ENCODE data around the gene CHD1L. TPM values are rescaled to one million over a fixed set of nuclear protein-coding genes. Genes with fewer than 3 reads are reported as not detected.
A peak's percentile ranks its signal among the peaks of the same experiment; 100 is the strongest.

Gene CHD1L
- total and polyA plus RNA-seq, 2 of the 13 experiments (the other 11 are each of a cell fraction or from before 2014, with no cell fraction given): 74.3 to 111 TPM

DNA sequence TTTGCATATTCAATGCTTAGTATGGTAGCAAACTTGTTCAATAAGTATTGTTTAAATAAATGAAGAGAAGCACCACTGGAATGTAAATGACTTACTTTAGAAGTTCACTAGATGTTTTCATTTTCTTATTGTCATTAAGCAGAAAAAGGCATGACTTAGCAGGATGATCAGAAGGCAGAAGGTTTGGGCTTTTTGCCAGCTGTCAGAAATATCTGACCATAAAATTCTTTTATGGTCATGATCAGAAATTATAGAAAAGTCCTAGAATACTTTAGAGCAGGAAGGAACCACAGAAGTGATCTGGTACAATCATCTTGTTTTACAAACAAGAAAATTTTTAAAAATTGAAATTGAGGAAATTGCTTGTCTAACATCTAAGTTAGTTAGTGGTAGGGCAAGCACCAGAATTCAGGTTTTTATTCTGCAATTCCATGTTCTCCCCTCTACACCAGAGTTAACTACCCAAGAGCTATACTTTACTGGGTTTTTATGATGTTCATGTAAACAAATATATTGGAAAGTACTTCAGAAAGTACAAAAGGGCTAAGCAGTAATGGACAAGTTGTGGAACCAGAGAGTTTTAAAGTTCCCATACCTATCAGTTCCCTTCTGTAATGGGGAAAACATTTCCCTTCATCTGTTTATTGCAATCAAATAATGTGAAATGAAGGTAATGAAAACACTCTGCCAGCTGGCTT is 27.5 kb upstream of the CHD1L start:
- FAIRE-seq (no peak), DNase-seq (ENCODE audit: low spot score) (no peak), ATAC-seq (peak; percentile 48)
- Histone ChIP-seq H2AFZ (ENCODE audit: low read length) (no peak overlapping the region), H3K36me3 (replicated peaks in 1 of 2; ENCODE audit: control insufficient read depth in 1 of 2, insufficient read depth in 2 of 2, low read length in 2 of 2) (peaks cover 9 to 40% of the 10 kb centered on the region in 2 experiments), H3K9me3 (ENCODE audit: low read length) (no peaks in the 10 kb centered on the region), H3K4me3 (replicated peaks in 1 of 3; ENCODE audit: insufficient read depth in 1 of 3, low read depth in 2 of 3, low read length in 3 of 3) (no peak overlapping the region), H3K4me2 (ENCODE audit: low read depth, low read length) (peak overlapping the region; percentile 47), H3K27me3 (ENCODE audit: control insufficient read depth in 1 of 2, insufficient read depth in 2 of 2, low read length in 2 of 2) (no peaks in the 10 kb centered on the region), H4K20me1 (ENCODE audit: insufficient read depth, low read length) (no peaks in the 10 kb centered on the region), H3K4me1 (ENCODE audit: insufficient read depth, low read length) (peaks cover 100% of the 10 kb centered on the region), H3K9ac (ENCODE audit: insufficient read depth, low read depth, low read length) (peak overlapping the region; percentile 21), H3K27ac (ENCODE audit: extremely low read length, insufficient read depth, low read length) (peak overlapping the region; percentile 75), H3K79me2 (ENCODE audit: insufficient read depth, low read length) (peaks cover 37% of the 10 kb centered on the region)
- intact Hi-C loops (cut with micrococcal nuclease; ENCODE audit: unreplicated experiment): loop anchor here (1.0 to 2.0 kb wide), 2 partner anchors 24 to 42 kb away; partner anchors contain the start of gene PRKAB2
- in situ Hi-C loops (cut with HindIII; ENCODE audit: extremely low pct_ligation_motif_present, low pct_unique_long_range_greater_than_20kb): no loop called here
- ChIA-PET POLR2A (interaction anchor here (0.7 to 7.6 kb wide), 6 partner anchors 10 to 43 kb away, joined by 3 to 101 read pairs (median 4); partner anchors contain the start of genes CHD1L and FMO5), CTCF (ENCODE audit: low intra/inter-chr PET ratio, low total read pairs) (interaction anchor here (1.7 kb wide), 1 partner anchor 28 kb away, joined by 8 read pairs; the partner anchor contains the start of gene CHD1L)
- BruUV-seq (replicated peaks): TSS peak; percentile 24
- TF ChIP-seq, protein P1, sequence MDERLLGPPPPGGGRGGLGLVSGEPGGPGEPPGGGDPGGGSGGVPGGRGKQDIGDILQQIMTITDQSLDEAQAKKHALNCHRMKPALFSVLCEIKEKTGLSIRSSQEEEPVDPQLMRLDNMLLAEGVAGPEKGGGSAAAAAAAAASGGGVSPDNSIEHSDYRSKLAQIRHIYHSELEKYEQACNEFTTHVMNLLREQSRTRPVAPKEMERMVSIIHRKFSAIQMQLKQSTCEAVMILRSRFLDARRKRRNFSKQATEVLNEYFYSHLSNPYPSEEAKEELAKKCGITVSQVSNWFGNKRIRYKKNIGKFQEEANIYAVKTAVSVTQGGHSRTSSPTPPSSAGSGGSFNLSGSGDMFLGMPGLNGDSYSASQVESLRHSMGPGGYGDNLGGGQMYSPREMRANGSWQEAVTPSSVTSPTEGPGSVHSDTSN (CRISPR knock-in tag; IDR thresholded peaks at IDR 0.05): no peak
- no peak for TF ChIP-seq ZNF496 (CRISPR knock-in tag; IDR thresholded peaks at IDR 0.05; ENCODE audit: insufficient replicate concordance)
- TF ChIP-seq ZFAT (CRISPR knock-in tag; conservative IDR thresholded peaks at IDR 0.05): no peak
- no peak for TF ChIP-seq IKZF1 (IDR thresholded peaks at IDR 0.05)
- TF ChIP-seq, protein P2, sequence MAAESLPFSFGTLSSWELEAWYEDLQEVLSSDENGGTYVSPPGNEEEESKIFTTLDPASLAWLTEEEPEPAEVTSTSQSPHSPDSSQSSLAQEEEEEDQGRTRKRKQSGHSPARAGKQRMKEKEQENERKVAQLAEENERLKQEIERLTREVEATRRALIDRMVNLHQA (CRISPR knock-in tag; IDR thresholded peaks at IDR 0.05): no peak
- TF ChIP-seq RELA (CRISPR knock-in tag; IDR thresholded peaks at IDR 0.05): no peak
- TF ChIP-seq KDM5A (IDR thresholded peaks at IDR 0.05; ENCODE audit: borderline replicate concordance, low read length): no peak
- peak; percentile 39; the same call in 1 of the 2 replicates for TF ChIP-seq CHD4 (IDR thresholded peaks at IDR 0.05; ENCODE audit: borderline replicate concordance, low read length)
- TF ChIP-seq ZNF230 (CRISPR knock-in tag; IDR thresholded peaks at IDR 0.05): no peak
- TF ChIP-seq TP53 (CRISPR knock-in tag; conservative IDR thresholded peaks at IDR 0.05): no peak
- no peak for TF ChIP-seq NR2C2 (CRISPR knock-in tag; IDR thresholded peaks at IDR 0.05; ENCODE audit: borderline replicate concordance)
- no peak for TF ChIP-seq SMC3 (IDR thresholded peaks at IDR 0.05; ENCODE audit: low read length)
- no peak for TF ChIP-seq THYN1 (CRISPR knock-in tag; IDR thresholded peaks at IDR 0.05; ENCODE audit: borderline replicate concordance, low read depth)
- TF ChIP-seq ZNF337 (CRISPR knock-in tag; IDR thresholded peaks at IDR 0.05; ENCODE audit: borderline replicate concordance, low read depth): no peak
- TF ChIP-seq, protein P3, sequence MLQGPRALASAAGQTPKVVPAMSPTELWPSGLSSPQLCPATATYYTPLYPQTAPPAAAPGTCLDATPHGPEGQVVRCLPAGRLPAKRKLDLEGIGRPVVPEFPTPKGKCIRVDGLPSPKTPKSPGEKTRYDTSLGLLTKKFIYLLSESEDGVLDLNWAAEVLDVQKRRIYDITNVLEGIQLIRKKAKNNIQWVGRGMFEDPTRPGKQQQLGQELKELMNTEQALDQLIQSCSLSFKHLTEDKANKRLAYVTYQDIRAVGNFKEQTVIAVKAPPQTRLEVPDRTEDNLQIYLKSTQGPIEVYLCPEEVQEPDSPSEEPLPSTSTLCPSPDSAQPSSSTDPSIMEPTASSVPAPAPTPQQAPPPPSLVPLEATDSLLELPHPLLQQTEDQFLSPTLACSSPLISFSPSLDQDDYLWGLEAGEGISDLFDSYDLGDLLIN (CRISPR knock-in tag; IDR thresholded peaks at IDR 0.05; ENCODE audit: borderline replicate concordance): no peak
- TF ChIP-seq ZNF644 (CRISPR knock-in tag; IDR thresholded peaks at IDR 0.05; ENCODE audit: low read depth): no peak
- TF ChIP-seq KDM1A (CRISPR knock-in tag; IDR thresholded peaks at IDR 0.05): no peak
- TF ChIP-seq PCBP2 (optimal IDR thresholded peaks at IDR 0.05; ENCODE audit: low read depth, low read length, poor library complexity, severe bottlenecking): no peak
- TF ChIP-seq ZSCAN22 (CRISPR knock-in tag; IDR thresholded peaks at IDR 0.05): no peak
- TF ChIP-seq MXI1 (IDR thresholded peaks at IDR 0.05; ENCODE audit: borderline replicate concordance, low read depth, low read length): no peak
- no peak for TF ChIP-seq PHF8 (CRISPR knock-in tag; IDR thresholded peaks at IDR 0.05)
- TF ChIP-seq, protein P4, sequence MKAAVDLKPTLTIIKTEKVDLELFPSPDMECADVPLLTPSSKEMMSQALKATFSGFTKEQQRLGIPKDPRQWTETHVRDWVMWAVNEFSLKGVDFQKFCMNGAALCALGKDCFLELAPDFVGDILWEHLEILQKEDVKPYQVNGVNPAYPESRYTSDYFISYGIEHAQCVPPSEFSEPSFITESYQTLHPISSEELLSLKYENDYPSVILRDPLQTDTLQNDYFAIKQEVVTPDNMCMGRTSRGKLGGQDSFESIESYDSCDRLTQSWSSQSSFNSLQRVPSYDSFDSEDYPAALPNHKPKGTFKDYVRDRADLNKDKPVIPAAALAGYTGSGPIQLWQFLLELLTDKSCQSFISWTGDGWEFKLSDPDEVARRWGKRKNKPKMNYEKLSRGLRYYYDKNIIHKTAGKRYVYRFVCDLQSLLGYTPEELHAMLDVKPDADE (CRISPR knock-in tag; IDR thresholded peaks at IDR 0.05): no peak
- TF ChIP-seq ZNF598 (CRISPR knock-in tag; IDR thresholded peaks at IDR 0.05; ENCODE audit: borderline replicate concordance): no peak
